ENCODE measurements around the gene ARHGAP8. TPM values are rescaled to one million over a fixed set of nuclear protein-coding genes. Genes with fewer than 3 reads are reported as not detected.

The ARHGAP8 gene
- total RNA-seq, 2 donors from 2014 or later: 12.2 to 15.2 TPM

- WGBS, 2 donors: 81 to 83% methylated on average over 1 of the region's 1 CpG
- Histone ChIP-seq H3K27me3 (no peaks in the 10 kb centered on the region), H3K4me3 (no peak overlapping the region), H3K27ac (no peak overlapping the region), H3K9me3 (no peaks in the 10 kb centered on the region), H3K4me1 (no peaks in the 10 kb centered on the region), H3K36me3 (replicated peaks in 1 of 2; ENCODE audit: insufficient read depth in 1 of 2, low read depth in 2 of 2) (no peaks in the 10 kb centered on the region)
- DNase-seq (no peak), ATAC-seq (no peak)
- intact Hi-C loops (cut with DNase I): no loop called here
- no peak for TF ChIP-seq POLR2A (IDR thresholded peaks at IDR 0.05)
- no peak for TF ChIP-seq CTCF (IDR thresholded peaks at IDR 0.05)
Observed at GRCh38 chr22:44884562-44884961, 132.2 kb downstream of the ARHGAP8 start.

- intact Hi-C loops (cut with DNase I): no loop called here
- H3K27me3 ChIP-seq: no peaks in the 10 kb centered on the region
- H3K4me1 ChIP-seq: no peaks in the 10 kb centered on the region
- 62 to 63% methylated on average over 9 to 18 of the region's 18 CpGs for WGBS, 2 donors
- H3K27ac ChIP-seq: no peak overlapping the region
- no peaks in the 10 kb centered on the region for H3K36me3 ChIP-seq (replicated peaks in 1 of 2; ENCODE audit: insufficient read depth in 1 of 2, low read depth in 2 of 2)
- H3K9me3 ChIP-seq: no peaks in the 10 kb centered on the region
- TF ChIP-seq CTCF (IDR thresholded peaks at IDR 0.05): no peak
- no peak for TF ChIP-seq POLR2A (IDR thresholded peaks at IDR 0.05)
- DNase-seq (no peak), ATAC-seq (no peak)
- no peak overlapping the region for H3K4me3 ChIP-seq
Observed at GRCh38 chr22:44884968-44885805, 132.8 kb downstream of the ARHGAP8 start.

GRCh38 chr22:44885806-44886360, 133.5 kb downstream of the ARHGAP8 start:
- no peaks in the 10 kb centered on the region for H3K9me3 ChIP-seq
- no peaks in the 10 kb centered on the region for H3K36me3 ChIP-seq (replicated peaks in 1 of 2; ENCODE audit: insufficient read depth in 1 of 2, low read depth in 2 of 2)
- 63 to 72% methylated on average over 11 to 14 of the region's 14 CpGs for WGBS, 2 donors
- intact Hi-C loops (cut with DNase I): no loop called here
- H3K27ac ChIP-seq: no peak overlapping the region
- H3K4me1 ChIP-seq: no peaks in the 10 kb centered on the region
- no peak overlapping the region for H3K4me3 ChIP-seq
- TF ChIP-seq POLR2A (IDR thresholded peaks at IDR 0.05) (no peak), CTCF (IDR thresholded peaks at IDR 0.05) (no peak)
- ATAC-seq (no peak), DNase-seq (no peak)
- no peaks in the 10 kb centered on the region for H3K27me3 ChIP-seq

GRCh38 chr22:44887941-44888366, 135.6 kb downstream of the ARHGAP8 start:
- WGBS, 2 donors: 74 to 90% methylated on average over 8 to 13 of the region's 16 CpGs
- DNase-seq (no peak), ATAC-seq (no peak)
- H3K27ac ChIP-seq: no peak overlapping the region
- no peaks in the 10 kb centered on the region for H3K4me1 ChIP-seq
- TF ChIP-seq POLR2A (IDR thresholded peaks at IDR 0.05) (no peak), CTCF (IDR thresholded peaks at IDR 0.05) (no peak)
- no peaks in the 10 kb centered on the region for H3K9me3 ChIP-seq
- intact Hi-C loops (cut with DNase I): no loop called here
- no peaks in the 10 kb centered on the region for H3K27me3 ChIP-seq
- no peak overlapping the region for H3K4me3 ChIP-seq
- H3K36me3 ChIP-seq (replicated peaks in 1 of 2; ENCODE audit: insufficient read depth in 1 of 2, low read depth in 2 of 2): no peaks in the 10 kb centered on the region

All from body of pancreas (tissue), 4 donors.